GM13977 (cell line): ENCODE results near the gene SHROOM1.

Experiments used
- DNase-seq: peaks from one replicate; pipeline ENCODE4 v3.0.0; 2012; ENCODE audit warnings: low spot score
- CTCF ChIP-seq: IDR thresholded peaks from 2 replicates; pipeline ENCODE4 v1.5.1; 2012; ENCODE audit warnings: mild to moderate bottlenecking, control low read depth; ENCODE audit not compliant: insufficient read depth; ENCODE audit errors: extremely low read depth, missing control alignments
- in situ Hi-C: fragments of 300-500 bp; cut with MboI; formaldehyde crosslinking; loops from one replicate; pipeline ENCODE4 v1.12.0; 2022; ENCODE audit warnings: low sequenced_read_pairs, low pct_unique_long_range_greater_than_20kb, mixed read lengths, inconsistent platforms; ENCODE audit not compliant: unreplicated experiment

Gene SHROOM1

GRCh38 chr5:132800545-132800944 is 29.9 kb downstream of the SHROOM1 start:
- in situ Hi-C loops, result no loop called here
- no peak for TF ChIP-seq CTCF
- DNase-seq, result no peak

- no peak for DNase-seq
- no peak for TF ChIP-seq CTCF
- in situ Hi-C loops, result no loop called here
These were observed 31.1 kb downstream of the SHROOM1 start for GRCh38 chr5:132799392-132799791.

- in situ Hi-C loops, result no loop called here
- DNase-seq, result no peak
- no peak for TF ChIP-seq CTCF
These were observed 32.8 kb downstream of the SHROOM1 start for GRCh38 chr5:132797651-132798050.

- TF ChIP-seq CTCF, result no peak
- in situ Hi-C loops, result no loop called here
- DNase-seq, result no peak
These were observed 39.4 kb downstream of the SHROOM1 start for GRCh38 chr5:132791026-132791425.

- no peak for TF ChIP-seq CTCF
- DNase-seq, result no peak
- in situ Hi-C loops, result no loop called here
These were observed 40.1 kb downstream of the SHROOM1 start for GRCh38 chr5:132790201-132790865.

- TF ChIP-seq CTCF, result no peak
- no peak for DNase-seq
- in situ Hi-C loops, result no loop called here
These were observed 41.2 kb downstream of the SHROOM1 start for GRCh38 chr5:132788990-132789886.
